ENCODE data around the gene ACSF3. TPM values are rescaled to one million over a fixed set of nuclear protein-coding genes. Genes with fewer than 3 reads are reported as not detected.

The ACSF3 gene
- total RNA-seq, 3 donors from 2014 or later, result 44.7 to 77.8 (median 49.6) TPM

DNA sequence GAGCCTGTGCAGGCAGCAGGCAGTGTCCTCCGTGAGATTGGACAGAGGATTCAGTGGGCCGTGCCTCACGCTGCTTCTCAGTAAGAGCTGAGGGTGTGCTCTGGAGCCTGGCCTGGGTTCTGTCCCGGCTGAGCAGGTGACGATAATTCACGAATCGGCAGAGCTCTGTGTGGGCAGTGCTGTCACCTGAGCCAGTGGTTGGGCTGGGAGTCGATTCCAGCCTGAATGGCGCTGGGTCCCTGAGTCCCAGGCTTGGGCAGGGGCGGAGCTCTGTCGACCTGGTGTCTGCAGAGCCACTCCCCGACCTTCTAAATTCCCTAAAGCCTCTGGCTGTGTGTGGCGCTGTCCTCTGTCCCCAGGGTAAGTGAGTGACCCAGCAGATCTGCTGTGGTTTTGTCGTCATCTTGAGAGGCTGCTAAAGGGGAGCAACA lies 8.4 kb downstream of the ACSF3 start:
- TF ChIP-seq, protein P1, sequence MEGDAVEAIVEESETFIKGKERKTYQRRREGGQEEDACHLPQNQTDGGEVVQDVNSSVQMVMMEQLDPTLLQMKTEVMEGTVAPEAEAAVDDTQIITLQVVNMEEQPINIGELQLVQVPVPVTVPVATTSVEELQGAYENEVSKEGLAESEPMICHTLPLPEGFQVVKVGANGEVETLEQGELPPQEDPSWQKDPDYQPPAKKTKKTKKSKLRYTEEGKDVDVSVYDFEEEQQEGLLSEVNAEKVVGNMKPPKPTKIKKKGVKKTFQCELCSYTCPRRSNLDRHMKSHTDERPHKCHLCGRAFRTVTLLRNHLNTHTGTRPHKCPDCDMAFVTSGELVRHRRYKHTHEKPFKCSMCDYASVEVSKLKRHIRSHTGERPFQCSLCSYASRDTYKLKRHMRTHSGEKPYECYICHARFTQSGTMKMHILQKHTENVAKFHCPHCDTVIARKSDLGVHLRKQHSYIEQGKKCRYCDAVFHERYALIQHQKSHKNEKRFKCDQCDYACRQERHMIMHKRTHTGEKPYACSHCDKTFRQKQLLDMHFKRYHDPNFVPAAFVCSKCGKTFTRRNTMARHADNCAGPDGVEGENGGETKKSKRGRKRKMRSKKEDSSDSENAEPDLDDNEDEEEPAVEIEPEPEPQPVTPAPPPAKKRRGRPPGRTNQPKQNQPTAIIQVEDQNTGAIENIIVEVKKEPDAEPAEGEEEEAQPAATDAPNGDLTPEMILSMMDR (IDR thresholded peaks at IDR 0.05), result no peak
- Histone ChIP-seq H3K36me3 (ENCODE audit: low read depth) (peaks cover 6% of the 10 kb centered on the region), H3K4me1 (ENCODE audit: low read depth) (peaks cover 54% of the 10 kb centered on the region), H3K4me3 (no peak overlapping the region), H3K9me3 (no peaks in the 10 kb centered on the region)
- intact Hi-C loops (cut with DNase I, micrococcal nuclease), result no loop called here
- DNase-seq (peak; percentile 66 to 83 (median 80)), ATAC-seq (peak; percentile 58)

DNA sequence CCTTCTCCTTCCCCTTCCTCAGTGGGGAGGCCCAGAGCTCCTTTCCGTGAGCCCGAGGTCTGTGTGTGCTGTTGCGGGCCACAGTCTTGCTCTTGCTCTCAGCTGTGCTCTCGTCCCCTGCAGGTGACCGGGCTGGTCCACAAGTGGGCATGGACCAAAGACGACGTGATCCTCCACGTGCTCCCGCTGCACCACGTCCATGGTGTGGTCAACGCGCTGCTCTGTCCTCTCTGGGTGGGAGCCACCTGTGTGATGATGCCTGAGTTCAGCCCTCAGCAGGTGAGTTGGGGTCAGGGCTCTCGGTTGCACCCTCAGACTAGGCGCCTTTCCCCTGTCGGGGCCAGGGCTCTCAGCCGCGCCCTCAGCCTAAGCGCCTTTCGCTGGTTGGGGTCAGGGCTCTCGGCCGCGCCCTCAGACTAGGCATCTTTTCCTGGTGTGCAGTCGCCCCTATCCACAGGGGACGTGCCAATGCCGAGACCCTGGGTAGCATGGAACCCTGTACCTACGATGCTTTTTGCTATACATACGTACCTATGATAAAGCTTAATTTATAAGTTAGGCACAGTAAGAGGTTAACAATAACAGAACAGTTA lies 8.9 kb downstream of the ACSF3 start:
- Histone ChIP-seq H3K9me3 (no peaks in the 10 kb centered on the region), H3K36me3 (ENCODE audit: low read depth) (peaks cover 6% of the 10 kb centered on the region), H3K4me1 (ENCODE audit: low read depth) (peaks cover 49% of the 10 kb centered on the region), H3K4me3 (no peak overlapping the region)
- ATAC-seq, result peak; percentile 7
- DNase-seq, result peak; percentile 21 to 58 (median 51)
- intact Hi-C loops (cut with DNase I, micrococcal nuclease), result no loop called here
- TF ChIP-seq, protein P1 (IDR thresholded peaks at IDR 0.05), result no peak

- TF ChIP-seq, protein P1 (IDR thresholded peaks at IDR 0.05), result no peak
- peak; percentile 75 for ATAC-seq
- Histone ChIP-seq H3K36me3 (ENCODE audit: low read depth) (peaks cover 6% of the 10 kb centered on the region), H3K4me3 (no peak overlapping the region), H3K4me1 (ENCODE audit: low read depth) (peaks cover 43% of the 10 kb centered on the region), H3K9me3 (no peaks in the 10 kb centered on the region)
- intact Hi-C loops (cut with DNase I, micrococcal nuclease), result no loop called here
- DNase-seq, result peak; percentile 83 to 86 (median 84)
Measured at GRCh38 chr16:89103156-89103555, 9.5 kb downstream of the ACSF3 start.

GRCh38 chr16:89103781-89104180 lies 10.1 kb downstream of the ACSF3 start:
- intact Hi-C loops (cut with DNase I, micrococcal nuclease), result no loop called here
- DNase-seq (peak in 1 of 3 donors; percentile 49), ATAC-seq (no peak)
- TF ChIP-seq, protein P1 (IDR thresholded peaks at IDR 0.05), result no peak
- Histone ChIP-seq H3K9me3 (no peaks in the 10 kb centered on the region), H3K4me1 (ENCODE audit: low read depth) (peaks cover 39% of the 10 kb centered on the region), H3K36me3 (ENCODE audit: low read depth) (peaks cover 6% of the 10 kb centered on the region), H3K4me3 (no peak overlapping the region)

GRCh38 chr16:89104303-89104702 lies 10.7 kb downstream of the ACSF3 start:
- no peaks in the 10 kb centered on the region for H3K9me3 ChIP-seq
- DNase-seq (peak in 1 of 3 donors; percentile 34), ATAC-seq (no peak)
- TF ChIP-seq, protein P1 (IDR thresholded peaks at IDR 0.05), result no peak
- peaks cover 6% of the 10 kb centered on the region for H3K36me3 ChIP-seq (ENCODE audit: low read depth)
- H3K4me3 ChIP-seq, result no peak overlapping the region
- intact Hi-C loops (cut with DNase I, micrococcal nuclease), result no loop called here
- peaks cover 33% of the 10 kb centered on the region for H3K4me1 ChIP-seq (ENCODE audit: low read depth)
